Measurements from ENCODE around the gene GSC2.

GSC2 gene

DNA sequence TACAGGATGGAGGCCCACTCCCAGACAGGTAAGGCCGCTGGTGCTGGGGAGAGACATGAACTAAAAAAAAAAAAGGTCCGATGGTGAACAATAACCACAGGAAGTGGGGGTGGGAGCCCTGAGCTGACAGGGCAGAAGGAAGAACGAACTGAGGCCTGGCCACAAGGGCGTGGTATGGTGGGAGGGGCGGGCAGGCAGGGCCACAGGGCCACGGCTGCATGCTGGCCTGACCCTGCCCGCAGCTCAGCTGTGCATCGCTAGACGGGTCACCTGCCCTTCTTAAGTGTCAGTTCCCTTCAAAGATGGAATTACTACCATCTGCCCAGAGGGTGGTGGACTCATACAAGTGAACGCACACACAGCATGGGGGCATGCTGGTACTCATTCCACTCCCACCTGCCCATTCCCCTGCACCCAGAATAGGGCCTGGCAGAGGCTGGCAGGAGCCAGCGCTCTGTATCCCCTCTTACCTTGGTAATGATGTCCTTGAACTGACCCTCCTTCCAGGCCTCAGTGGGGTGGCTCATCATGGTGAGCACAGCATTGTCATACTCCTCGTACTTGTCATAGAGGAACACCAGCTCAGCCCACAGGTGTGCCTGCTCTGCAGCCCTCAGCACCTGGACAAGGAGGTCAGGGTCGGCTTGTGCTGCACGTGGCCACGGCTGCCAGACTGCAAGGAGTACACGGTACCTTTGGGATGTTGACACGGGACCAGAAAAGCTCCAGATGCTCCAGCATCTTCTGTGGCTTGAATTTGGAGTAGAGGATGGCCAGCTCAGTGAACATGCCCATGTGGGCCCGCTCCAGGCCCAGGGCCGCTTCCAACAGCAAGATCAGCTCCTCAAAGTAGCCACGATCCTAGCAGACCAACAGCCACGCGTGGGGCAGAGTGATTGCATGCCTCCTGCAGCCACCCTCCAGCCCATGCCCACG lies 46.0 kb upstream of the GSC2 start:
- no peak overlapping the region for H3K4me3 ChIP-seq (ENCODE audit: severe bottlenecking)
- peaks cover 17% of the 10 kb centered on the region; the same call in 1 of the 2 replicates for H3K36me3 ChIP-seq (ENCODE audit: low read depth)
- no peaks in the 10 kb centered on the region for H3K4me1 ChIP-seq (ENCODE audit: insufficient read depth, poor library complexity, severe bottlenecking)
- no peaks in the 10 kb centered on the region for H3K9me3 ChIP-seq (ENCODE audit: severe bottlenecking)
- ATAC-seq (ENCODE audit: low read depth): no peak
- no peak for DNase-seq (ENCODE audit: low spot score)
- no peaks in the 10 kb centered on the region for H3K27me3 ChIP-seq (ENCODE audit: insufficient read depth, poor library complexity, severe bottlenecking)
- TF ChIP-seq, protein P1, sequence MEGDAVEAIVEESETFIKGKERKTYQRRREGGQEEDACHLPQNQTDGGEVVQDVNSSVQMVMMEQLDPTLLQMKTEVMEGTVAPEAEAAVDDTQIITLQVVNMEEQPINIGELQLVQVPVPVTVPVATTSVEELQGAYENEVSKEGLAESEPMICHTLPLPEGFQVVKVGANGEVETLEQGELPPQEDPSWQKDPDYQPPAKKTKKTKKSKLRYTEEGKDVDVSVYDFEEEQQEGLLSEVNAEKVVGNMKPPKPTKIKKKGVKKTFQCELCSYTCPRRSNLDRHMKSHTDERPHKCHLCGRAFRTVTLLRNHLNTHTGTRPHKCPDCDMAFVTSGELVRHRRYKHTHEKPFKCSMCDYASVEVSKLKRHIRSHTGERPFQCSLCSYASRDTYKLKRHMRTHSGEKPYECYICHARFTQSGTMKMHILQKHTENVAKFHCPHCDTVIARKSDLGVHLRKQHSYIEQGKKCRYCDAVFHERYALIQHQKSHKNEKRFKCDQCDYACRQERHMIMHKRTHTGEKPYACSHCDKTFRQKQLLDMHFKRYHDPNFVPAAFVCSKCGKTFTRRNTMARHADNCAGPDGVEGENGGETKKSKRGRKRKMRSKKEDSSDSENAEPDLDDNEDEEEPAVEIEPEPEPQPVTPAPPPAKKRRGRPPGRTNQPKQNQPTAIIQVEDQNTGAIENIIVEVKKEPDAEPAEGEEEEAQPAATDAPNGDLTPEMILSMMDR (IDR thresholded peaks at IDR 0.05; ENCODE audit: poor library complexity, severe bottlenecking): no peak
- H3K27ac ChIP-seq (ENCODE audit: poor library complexity, severe bottlenecking): no peak overlapping the region

DNA sequence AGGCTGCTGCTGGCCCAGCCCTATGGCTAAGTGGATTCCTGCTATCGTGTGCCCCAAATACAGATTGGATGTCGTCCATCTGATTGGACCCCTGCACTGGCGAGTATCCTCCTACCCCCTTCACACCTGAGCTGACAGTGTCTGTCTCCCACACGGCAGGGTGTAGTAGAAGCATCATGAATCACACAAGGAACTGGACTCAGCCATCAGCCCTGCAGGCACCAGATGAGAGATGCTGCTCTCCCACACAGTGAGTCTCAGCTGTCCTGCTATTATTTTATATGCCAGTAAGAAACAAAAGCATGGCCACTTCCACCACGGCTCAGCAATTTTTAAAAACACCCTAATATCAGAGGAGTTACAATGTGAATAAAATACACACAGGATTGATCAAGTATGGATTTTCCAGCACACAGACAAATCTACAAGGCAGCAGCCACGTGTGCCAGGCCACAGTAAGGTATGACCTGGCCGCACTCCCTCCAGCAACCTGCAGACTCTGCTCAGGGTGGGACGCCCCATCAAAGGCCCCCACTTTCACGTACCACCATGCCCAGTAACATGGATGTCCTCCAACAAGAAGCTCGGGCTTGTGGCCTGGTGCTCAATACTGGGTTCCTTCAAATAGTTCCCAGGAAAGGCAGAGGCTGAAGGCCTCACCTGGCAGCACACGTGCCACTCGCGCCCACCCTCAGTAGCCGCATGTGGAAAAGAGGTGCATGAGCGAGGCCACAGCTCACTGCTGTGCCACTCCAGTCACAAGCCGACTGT lies 44.9 kb upstream of the GSC2 start:
- H3K9me3 ChIP-seq (ENCODE audit: severe bottlenecking): no peaks in the 10 kb centered on the region
- H3K36me3 ChIP-seq (ENCODE audit: low read depth): peaks cover 21% of the 10 kb centered on the region; the same call in 1 of the 2 replicates
- no peak overlapping the region for H3K4me3 ChIP-seq (ENCODE audit: severe bottlenecking)
- H3K27ac ChIP-seq (ENCODE audit: poor library complexity, severe bottlenecking): no peak overlapping the region
- H3K27me3 ChIP-seq (ENCODE audit: insufficient read depth, poor library complexity, severe bottlenecking): no peaks in the 10 kb centered on the region
- no peaks in the 10 kb centered on the region for H3K4me1 ChIP-seq (ENCODE audit: insufficient read depth, poor library complexity, severe bottlenecking)
- TF ChIP-seq, protein P1 (IDR thresholded peaks at IDR 0.05; ENCODE audit: poor library complexity, severe bottlenecking): no peak
- no peak for DNase-seq (ENCODE audit: low spot score)
- ATAC-seq (ENCODE audit: low read depth): no peak

- ATAC-seq (ENCODE audit: low read depth): no peak
- H3K4me3 ChIP-seq (ENCODE audit: severe bottlenecking): no peak overlapping the region
- no peaks in the 10 kb centered on the region for H3K9me3 ChIP-seq (ENCODE audit: severe bottlenecking)
- H3K36me3 ChIP-seq (ENCODE audit: low read depth): peaks cover 15% of the 10 kb centered on the region; the same call in 1 of the 2 replicates
- no peak overlapping the region for H3K27ac ChIP-seq (ENCODE audit: poor library complexity, severe bottlenecking)
- TF ChIP-seq, protein P1 (IDR thresholded peaks at IDR 0.05; ENCODE audit: poor library complexity, severe bottlenecking): no peak
- no peaks in the 10 kb centered on the region for H3K4me1 ChIP-seq (ENCODE audit: insufficient read depth, poor library complexity, severe bottlenecking)
- no peaks in the 10 kb centered on the region for H3K27me3 ChIP-seq (ENCODE audit: insufficient read depth, poor library complexity, severe bottlenecking)
- DNase-seq (ENCODE audit: low spot score): no peak
Observed at GRCh38 chr22:19193879-19194278, 43.8 kb upstream of the GSC2 start.

GRCh38 chr22:19187716-19188563 lies 37.8 kb upstream of the GSC2 start:
- no peak for DNase-seq (ENCODE audit: low spot score)
- ATAC-seq (ENCODE audit: low read depth): no peak

More at GRCh38 chr22:19187716-19188563, 37.8 kb upstream of the GSC2 start:
- Histone ChIP-seq H3K36me3 (ENCODE audit: low read depth) (peaks cover 5% of the 10 kb centered on the region; the same call in 1 of the 2 replicates), H3K4me3 (ENCODE audit: severe bottlenecking) (no peak overlapping the region), H3K4me1 (ENCODE audit: insufficient read depth, poor library complexity, severe bottlenecking) (no peaks in the 10 kb centered on the region), H3K27me3 (ENCODE audit: insufficient read depth, poor library complexity, severe bottlenecking) (no peaks in the 10 kb centered on the region), H3K9me3 (ENCODE audit: severe bottlenecking) (no peaks in the 10 kb centered on the region), H3K27ac (ENCODE audit: poor library complexity, severe bottlenecking) (no peak overlapping the region)
- TF ChIP-seq, protein P1 (IDR thresholded peaks at IDR 0.05; ENCODE audit: poor library complexity, severe bottlenecking): no peak

Data from RWPE2 (cell line).